DMS79 treated with DMSO at 0.1 percent for 48 hours (cell line): Measurements from ENCODE around the gene ANKHD1.
"Not testable (repeated sequence)": the region's sequence is repeated elsewhere in the genome, so short reads cannot be mapped to it uniquely, and the experiment has no call there.

Experiments
- DNase-seq: peaks from one replicate; lab custom pipeline; 2025; lab: John Stamatoyannopoulos, UW

Gene ANKHD1

GRCh38 chr5:140381351-140381750 lies 20.3 kb upstream of the ANKHD1 start:
- DNase-seq = no peak

GRCh38 chr5:140381972-140382371 lies 19.7 kb upstream of the ANKHD1 start:
- no peak for DNase-seq

- DNase-seq = no peak
Measured at GRCh38 chr5:140382866-140383265, 18.8 kb upstream of the ANKHD1 start.

- no peak for DNase-seq
Measured at GRCh38 chr5:140383300-140383699, 18.3 kb upstream of the ANKHD1 start.

- no peak for DNase-seq
Measured at GRCh38 chr5:140388052-140388451, 13.6 kb upstream of the ANKHD1 start.

- DNase-seq = no peak
Measured at GRCh38 chr5:140391312-140391711, 10.3 kb upstream of the ANKHD1 start.

GRCh38 chr5:140391732-140392131 lies 9.9 kb upstream of the ANKHD1 start:
- no peak for DNase-seq

- DNase-seq = no peak
Measured at GRCh38 chr5:140393738-140394137, 7.9 kb upstream of the ANKHD1 start.

GRCh38 chr5:140398379-140398811 lies 3.2 kb upstream of the ANKHD1 start:
- no peak for DNase-seq

GRCh38 chr5:140399979-140400729 lies 1.5 kb upstream of the ANKHD1 start:
- DNase-seq = peak; percentile 30

- peak; percentile 90 for DNase-seq
Measured at GRCh38 chr5:140400730-140401361, 787 bp upstream of the ANKHD1 start.

GRCh38 chr5:140402258-140403074 lies 833 bp downstream of the ANKHD1 start:
- peak; percentile 7 for DNase-seq

GRCh38 chr5:140403613-140404012 lies 2.0 kb downstream of the ANKHD1 start:
- no peak for DNase-seq

GRCh38 chr5:140408750-140409241 lies 7.2 kb downstream of the ANKHD1 start:
- no peak for DNase-seq

GRCh38 chr5:140413230-140413629 lies 11.6 kb downstream of the ANKHD1 start:
- no peak for DNase-seq

- no peak for DNase-seq
Measured at GRCh38 chr5:140417235-140417634, 15.6 kb downstream of the ANKHD1 start.

- no peak for DNase-seq
Measured at GRCh38 chr5:140418862-140419520, 17.4 kb downstream of the ANKHD1 start.

GRCh38 chr5:140420226-140420570 lies 18.6 kb downstream of the ANKHD1 start:
- DNase-seq = no peak

GRCh38 chr5:140420665-140421361 lies 19.2 kb downstream of the ANKHD1 start:
- DNase-seq = no peak

- DNase-seq = not testable (repeated sequence)
Measured at GRCh38 chr5:140421375-140421774, 19.7 kb downstream of the ANKHD1 start.

GRCh38 chr5:140423609-140424008 lies 22.0 kb downstream of the ANKHD1 start:
- no peak for DNase-seq

GRCh38 chr5:140424135-140424534 lies 22.5 kb downstream of the ANKHD1 start:
- no peak for DNase-seq
